Measurements from ENCODE around the gene MRPL38. TPM values are rescaled to one million over a fixed set of nuclear protein-coding genes. Genes with fewer than 3 reads are reported as not detected.
"Not testable (repeated sequence)": the region's sequence is repeated elsewhere in the genome, so short reads cannot be mapped to it uniquely, and the experiment has no call there.

Gene MRPL38
- total RNA-seq, 1 donor from 2014 or later, result 67.8 TPM

DNA sequence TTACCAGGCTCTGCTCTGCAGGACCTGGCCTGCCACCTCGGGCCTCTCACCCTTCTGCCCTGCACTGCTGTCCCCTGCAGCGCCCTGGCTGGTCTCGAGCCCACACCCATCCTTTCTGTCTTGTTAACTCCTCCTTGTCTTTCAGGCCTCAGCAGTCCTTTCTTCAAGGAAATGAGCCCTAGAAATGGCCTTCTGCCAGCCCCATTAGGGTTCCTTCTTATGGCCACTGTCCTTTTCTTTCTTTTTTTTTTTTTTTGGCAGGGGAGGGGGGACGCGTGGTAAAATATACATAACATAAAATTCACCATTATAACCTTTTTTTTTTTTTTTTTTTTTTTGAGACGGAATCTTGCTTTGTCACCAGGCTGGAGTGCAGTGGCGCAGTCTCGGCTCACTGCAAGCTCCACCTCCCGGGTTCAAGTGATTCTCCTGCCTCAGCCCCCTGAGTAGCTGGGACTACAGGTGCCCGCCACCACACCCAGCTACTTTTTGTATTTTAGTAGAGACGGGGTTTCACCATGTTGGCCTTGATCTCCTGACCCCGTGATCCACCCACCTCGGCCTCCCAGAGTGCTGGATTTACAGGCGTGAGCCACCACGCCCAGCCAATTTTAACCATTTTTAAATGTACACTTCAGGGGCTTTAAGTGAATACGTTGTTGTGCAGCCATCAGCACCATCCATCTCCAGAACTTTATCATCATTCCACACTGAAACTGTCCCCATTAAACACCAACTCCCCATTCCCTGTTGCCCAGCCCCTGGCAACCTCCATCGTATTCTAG is 39.1 kb downstream of the MRPL38 start:
- not testable (repeated sequence) for H3K27me3 ChIP-seq; DNase-seq (ENCODE audit: extremely low spot score in 2 of 2); H3K9me3 ChIP-seq; H3K4me3 ChIP-seq; H3K36me3 ChIP-seq
- intact Hi-C loops (cut with DNase I), result loop anchor here (10.0 kb wide), 1 partner anchor 761 kb away; the partner anchor contains the start of gene ARMC7
- H3K4me1 ChIP-seq, result peaks cover 63% of the 10 kb centered on the region
- H3K27ac ChIP-seq, result peak overlapping the region; percentile 75

DNA sequence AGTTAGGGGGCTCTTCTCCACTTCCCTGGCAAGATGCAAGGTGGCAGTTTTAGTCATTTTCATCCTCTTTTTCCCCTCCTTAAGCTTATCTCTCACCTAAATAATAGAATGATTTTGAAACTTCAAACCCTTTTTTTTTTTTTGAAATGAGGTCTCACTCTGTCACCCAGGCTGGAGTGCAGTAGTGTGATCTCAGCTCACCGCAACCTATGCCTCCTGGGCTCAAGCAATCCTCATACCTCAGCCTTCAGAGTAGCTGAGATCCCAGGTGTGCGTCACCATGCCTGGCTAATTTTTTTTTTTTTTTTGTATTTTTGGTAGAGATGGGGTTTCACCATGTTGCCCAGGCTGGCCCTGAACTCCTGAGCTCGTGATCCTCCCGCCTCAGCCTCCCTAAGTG is 39.8 kb downstream of the MRPL38 start:
- H3K4me3 ChIP-seq; H3K27me3 ChIP-seq; H3K36me3 ChIP-seq; H3K9me3 ChIP-seq; DNase-seq (ENCODE audit: extremely low spot score in 2 of 2): not testable (repeated sequence)
- H3K27ac ChIP-seq, result peak overlapping the region; percentile 75
- intact Hi-C loops (cut with DNase I), result loop anchor here (10.0 kb wide), 1 partner anchor 760 kb away; the partner anchor contains the start of gene ARMC7
- TF ChIP-seq POLR2AphosphoS5 (IDR thresholded peaks at IDR 0.05; ENCODE audit: insufficient read depth in 1 of 2, low read depth in 1 of 2), result peak in 1 of 2 donors; percentile 1
- H3K4me1 ChIP-seq, result peaks cover 55% of the 10 kb centered on the region

DNA sequence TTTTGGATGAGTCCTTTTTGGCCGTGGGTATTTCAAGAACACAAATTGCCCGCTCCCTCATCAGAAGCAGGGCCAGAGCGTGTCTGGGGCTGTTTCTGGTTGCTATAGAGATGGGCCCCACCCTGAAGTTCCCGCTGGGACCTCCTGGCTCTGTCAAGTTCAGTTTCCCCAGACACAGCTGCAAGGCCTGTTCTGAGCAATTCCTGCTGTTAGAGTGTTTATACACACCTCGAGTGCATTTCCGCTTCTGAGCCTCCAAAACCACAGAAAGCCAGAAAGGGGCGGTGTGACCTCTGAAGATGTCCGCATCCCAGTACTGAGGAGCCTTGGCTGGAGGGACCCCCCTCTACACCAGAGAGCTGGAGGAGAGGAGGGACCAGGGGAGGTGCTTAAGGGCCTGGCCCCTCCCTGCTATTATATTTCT is 40.2 kb downstream of the MRPL38 start:
- DNase-seq (ENCODE audit: extremely low spot score in 2 of 2), result peak in 1 of 2 donors; percentile 93
- no peaks in the 10 kb centered on the region for H3K9me3 ChIP-seq

DNA sequence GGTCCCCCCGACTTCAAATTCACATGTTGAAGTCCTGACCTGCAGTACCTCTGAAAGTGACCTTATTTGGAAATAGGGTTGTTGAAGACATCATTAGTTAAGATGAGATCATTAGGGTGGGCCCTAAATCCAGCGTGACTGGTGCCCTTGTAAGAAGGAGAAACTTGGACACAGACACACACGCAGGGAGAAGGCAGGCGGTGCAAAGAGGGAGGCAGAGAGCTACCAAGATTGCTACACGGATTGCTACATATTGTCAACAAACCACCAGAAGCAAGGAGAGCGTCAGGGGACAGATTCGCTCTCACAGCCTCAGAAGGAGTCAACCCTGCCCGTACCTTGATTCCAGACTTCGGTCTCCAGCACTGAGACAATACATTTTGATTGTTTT is 42.8 kb downstream of the MRPL38 start:
- peak overlapping the region; percentile 75 for H3K27ac ChIP-seq
- intact Hi-C loops (cut with DNase I), result loop anchor here (10.0 kb wide), 1 partner anchor 757 kb away; the partner anchor contains the start of gene ARMC7
- H3K4me1 ChIP-seq, result peaks cover 40% of the 10 kb centered on the region
- DNase-seq (ENCODE audit: extremely low spot score in 2 of 2), result no peak
- no peak for TF ChIP-seq POLR2AphosphoS5 (IDR thresholded peaks at IDR 0.05; ENCODE audit: insufficient read depth in 1 of 2, low read depth in 1 of 2)
- TF ChIP-seq POLR2A (IDR thresholded peaks at IDR 0.05), result no peak
- TF ChIP-seq, protein P1, sequence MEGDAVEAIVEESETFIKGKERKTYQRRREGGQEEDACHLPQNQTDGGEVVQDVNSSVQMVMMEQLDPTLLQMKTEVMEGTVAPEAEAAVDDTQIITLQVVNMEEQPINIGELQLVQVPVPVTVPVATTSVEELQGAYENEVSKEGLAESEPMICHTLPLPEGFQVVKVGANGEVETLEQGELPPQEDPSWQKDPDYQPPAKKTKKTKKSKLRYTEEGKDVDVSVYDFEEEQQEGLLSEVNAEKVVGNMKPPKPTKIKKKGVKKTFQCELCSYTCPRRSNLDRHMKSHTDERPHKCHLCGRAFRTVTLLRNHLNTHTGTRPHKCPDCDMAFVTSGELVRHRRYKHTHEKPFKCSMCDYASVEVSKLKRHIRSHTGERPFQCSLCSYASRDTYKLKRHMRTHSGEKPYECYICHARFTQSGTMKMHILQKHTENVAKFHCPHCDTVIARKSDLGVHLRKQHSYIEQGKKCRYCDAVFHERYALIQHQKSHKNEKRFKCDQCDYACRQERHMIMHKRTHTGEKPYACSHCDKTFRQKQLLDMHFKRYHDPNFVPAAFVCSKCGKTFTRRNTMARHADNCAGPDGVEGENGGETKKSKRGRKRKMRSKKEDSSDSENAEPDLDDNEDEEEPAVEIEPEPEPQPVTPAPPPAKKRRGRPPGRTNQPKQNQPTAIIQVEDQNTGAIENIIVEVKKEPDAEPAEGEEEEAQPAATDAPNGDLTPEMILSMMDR (IDR thresholded peaks at IDR 0.05), result no peak
- H3K9me3 ChIP-seq, result no peaks in the 10 kb centered on the region
- no peak overlapping the region for H3K4me3 ChIP-seq
- H3K36me3 ChIP-seq, result no peaks in the 10 kb centered on the region
- H3K27me3 ChIP-seq, result no peaks in the 10 kb centered on the region

More for the DNA sequence above, 40.2 kb downstream of the MRPL38 start:
- H3K27ac ChIP-seq, result peak overlapping the region; percentile 75
- no peaks in the 10 kb centered on the region for H3K27me3 ChIP-seq
- H3K4me1 ChIP-seq, result peaks cover 51% of the 10 kb centered on the region
- TF ChIP-seq POLR2AphosphoS5 (IDR thresholded peaks at IDR 0.05; ENCODE audit: insufficient read depth in 1 of 2, low read depth in 1 of 2) (peak; percentile 63 to 79), POLR2A (IDR thresholded peaks at IDR 0.05) (no peak)
- TF ChIP-seq, protein P1 (IDR thresholded peaks at IDR 0.05), result no peak
- H3K36me3 ChIP-seq, result no peaks in the 10 kb centered on the region
- intact Hi-C loops (cut with DNase I), result loop anchor here (10.0 kb wide), 1 partner anchor 760 kb away; the partner anchor contains the start of gene ARMC7
- no peak overlapping the region for H3K4me3 ChIP-seq

DNA sequence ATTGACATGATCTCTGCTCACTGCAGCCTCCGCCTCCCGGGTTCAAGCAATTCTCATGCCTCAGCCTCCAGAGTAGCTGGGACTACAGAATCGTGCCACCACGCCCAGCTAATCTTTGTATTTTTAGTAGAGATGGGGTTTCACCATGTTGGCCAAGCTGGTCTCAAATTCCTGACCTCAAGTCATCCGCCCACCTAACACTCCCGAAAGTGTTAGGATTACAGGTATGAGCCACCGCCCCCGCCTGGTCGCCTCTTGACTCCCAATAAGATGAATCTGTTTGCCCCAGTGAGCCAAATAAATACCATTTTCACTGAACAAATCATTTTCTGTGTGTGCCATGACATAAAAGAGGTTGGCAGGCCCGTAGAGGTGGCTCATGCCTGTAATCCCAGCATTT is 45.3 kb downstream of the MRPL38 start:
- H3K4me3 ChIP-seq; intact Hi-C loops (cut with DNase I); H3K9me3 ChIP-seq; H3K36me3 ChIP-seq; DNase-seq (ENCODE audit: extremely low spot score in 2 of 2); H3K27ac ChIP-seq; H3K27me3 ChIP-seq: not testable (repeated sequence)
- peaks cover 39% of the 10 kb centered on the region for H3K4me1 ChIP-seq

DNA sequence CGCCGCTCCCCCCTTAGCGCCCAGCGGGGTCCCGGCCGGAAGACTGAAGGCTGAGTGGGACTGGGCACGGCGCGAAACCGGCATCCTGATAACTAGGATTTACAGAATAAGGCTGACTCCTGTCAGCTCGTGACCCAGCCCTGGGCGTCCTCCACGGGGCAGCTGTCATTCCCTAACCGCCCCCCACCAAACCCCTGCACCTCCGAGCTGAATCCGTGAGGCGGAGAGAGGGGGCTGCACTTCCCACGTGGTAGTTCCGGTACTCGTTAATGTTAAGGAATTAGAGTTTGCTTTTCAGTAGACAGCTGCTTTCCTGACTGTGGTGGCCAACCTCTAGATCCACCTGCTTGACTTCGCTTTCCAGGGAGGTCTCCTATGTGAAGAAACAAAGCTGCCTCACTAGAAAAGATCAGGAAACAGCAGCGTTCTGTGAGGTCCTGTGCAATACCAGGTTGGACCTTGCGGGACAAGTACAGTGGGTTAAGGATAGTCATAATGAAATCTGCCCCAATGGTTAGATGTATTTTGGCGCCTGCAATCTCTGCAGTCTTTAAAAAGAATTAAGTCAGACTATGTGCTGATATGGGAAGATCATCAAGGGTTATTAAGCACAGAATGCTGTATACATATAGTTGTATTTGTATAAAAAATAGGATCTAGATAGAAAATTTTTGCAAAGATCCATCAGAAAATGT is 48.5 kb downstream of the MRPL38 start:
- intact Hi-C loops (cut with DNase I), result no loop called here
- no peak for DNase-seq (ENCODE audit: extremely low spot score in 2 of 2)
- H3K36me3 ChIP-seq, result peaks cover 0 to 8% of the 10 kb centered on the region in 2 donors
- H3K27me3 ChIP-seq, result no peaks in the 10 kb centered on the region
- H3K27ac ChIP-seq, result peak overlapping the region; percentile 98
- peaks cover 43% of the 10 kb centered on the region for H3K4me1 ChIP-seq
- no peaks in the 10 kb centered on the region for H3K9me3 ChIP-seq
- TF ChIP-seq, protein P1 (IDR thresholded peaks at IDR 0.05), result no peak
- TF ChIP-seq POLR2AphosphoS5 (IDR thresholded peaks at IDR 0.05; ENCODE audit: insufficient read depth in 1 of 2, low read depth in 1 of 2) (no peak), POLR2A (IDR thresholded peaks at IDR 0.05) (no peak)
- peak overlapping the region; percentile 60 to 97 for H3K4me3 ChIP-seq
